Astrocyte (in vitro differentiated cells and primary cell): ENCODE data around the gene TXNL4A.

Source experiments
- CTCF ChIP-seq: IDR thresholded peaks from 2 replicates; pipeline ENCODE4 v1.5.1; 2011; ENCODE audit warnings: low read depth, mild to moderate bottlenecking, inconsistent platforms, low read length, moderate library complexity; ENCODE audit not compliant: insufficient read depth
- EZH2 ChIP-seq: IDR thresholded peaks from 2 replicates; pipeline ENCODE4 v1.6.1; 2012; ENCODE audit warnings: mild to moderate bottlenecking, low read length, inconsistent platforms; ENCODE audit not compliant: insufficient read depth

DNA sequence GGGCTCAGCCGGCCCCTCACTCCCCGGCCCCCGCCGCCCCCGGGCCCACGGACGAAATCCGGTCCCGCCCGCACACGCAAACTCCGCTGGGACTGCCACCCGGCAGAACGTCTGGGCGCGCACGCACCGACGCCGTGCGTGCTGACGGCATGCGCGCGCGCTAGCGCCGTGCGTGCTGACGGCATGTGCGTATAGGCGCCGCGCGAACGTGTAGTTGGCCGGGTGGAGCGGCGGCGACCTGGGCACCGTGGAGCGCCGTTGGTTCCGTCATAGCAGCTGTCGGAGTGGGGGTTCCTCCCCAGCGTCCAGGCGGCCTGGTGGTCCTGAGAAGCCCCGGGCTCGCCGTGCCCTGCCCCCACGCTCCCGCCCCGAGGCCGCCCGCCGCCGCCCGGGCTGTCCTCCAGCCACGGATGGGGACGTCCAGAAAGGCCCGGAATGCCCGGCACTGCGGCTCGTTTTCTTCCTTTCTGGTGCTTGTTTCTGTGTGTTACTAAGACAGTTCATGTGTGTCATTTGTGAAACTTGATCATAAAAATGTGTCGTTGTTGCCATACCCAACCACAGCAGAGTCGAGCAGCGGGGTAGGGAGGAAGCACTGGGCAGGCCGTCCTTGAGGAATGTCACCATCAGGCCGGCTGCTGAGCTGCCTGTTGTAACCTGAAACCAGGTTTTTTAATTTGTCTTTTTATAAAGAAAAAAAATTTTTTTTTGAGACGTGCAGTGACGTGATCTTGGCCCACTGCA lies at the start of gene TXNL4A:
- no peak for TF ChIP-seq CTCF
- no peak for TF ChIP-seq EZH2
